Activated CD4-positive, alpha-beta memory T cell treated with anti-CD3 and anti-CD28 coated beads, Interleukin-2, amount 10 ng/mL, durations not matched to agents 7 days and 5 days (primary cell): Measurements from ENCODE around the gene CDK5RAP2. TPM values are rescaled to one million over a fixed set of nuclear protein-coding genes. Genes with fewer than 3 reads are reported as not detected.

Source experiments
- CTCF ChIA-PET: fragments of 350-600 bp; sonication (Branson Sonifier 250); formaldehyde crosslinking; loops from one replicate; lab custom pipeline; 2021; ENCODE audit warnings: antibody characterized with exemption, inconsistent platforms; lab: Charles Lee
- POLR2A ChIA-PET: fragments of 350-600 bp; sonication (Branson Sonifier 250); formaldehyde crosslinking; loops from one replicate; lab custom pipeline; 2021; ENCODE audit warnings: antibody characterized with exemption; lab: Charles Lee
- DNase-seq: peaks from one replicate; pipeline ENCODE4 v3.0.0-alpha.2; 2020
- H3K27ac Mint-ChIP-seq: one replicate; pipeline ENCODE4 v1.8.0; 2021; ENCODE audit warnings: mild to moderate bottlenecking, mixed read lengths
- H3K27me3 Mint-ChIP-seq: one replicate; pipeline ENCODE4 v1.8.0; 2021; ENCODE audit warnings: mixed read lengths
- H3K36me3 Mint-ChIP-seq: one replicate; pipeline ENCODE4 v1.8.0; 2021; ENCODE audit warnings: low read depth, mixed read lengths
- H3K4me1 Mint-ChIP-seq: one replicate; pipeline ENCODE4 v1.8.0; 2021; ENCODE audit warnings: mixed read lengths
- H3K4me3 Mint-ChIP-seq: one replicate; pipeline ENCODE4 v1.8.0; 2021; ENCODE audit warnings: mild to moderate bottlenecking, mixed read lengths
- H3K9me3 Mint-ChIP-seq: one replicate; pipeline ENCODE4 v1.8.0; 2021; ENCODE audit warnings: mixed read lengths
- total RNA-seq, 2 experiments: library from RNA; stranded (reverse); gene quantifications; one replicate each; pipeline ENCODE4 v1.2.3, GENCODE V29; 2021

CDK5RAP2 gene
- total RNA-seq, 2 experiments from 2014 or later: 84.2 to 98.9 TPM

- no peak overlapping the region for H3K4me3 Mint-ChIP-seq
- no peaks in the 10 kb centered on the region for H3K9me3 Mint-ChIP-seq
- POLR2A ChIA-PET: no interaction called here
- no peaks in the 10 kb centered on the region for H3K27me3 Mint-ChIP-seq
- no peak for DNase-seq
- H3K36me3 Mint-ChIP-seq: peaks cover 58% of the 10 kb centered on the region
- CTCF ChIA-PET: no interaction called here
- H3K4me1 Mint-ChIP-seq: peaks cover 11% of the 10 kb centered on the region
- no peak overlapping the region for H3K27ac Mint-ChIP-seq
Observed at GRCh38 chr9:120431268-120431667, 148.7 kb downstream of the CDK5RAP2 start.

- ChIA-PET POLR2A (no interaction called here), CTCF (interaction anchor here (0.7 kb wide), 1 partner anchor 121 kb away, joined by 6 read pairs; no protein-coding TSS in a partner anchor)
- no peak overlapping the region for H3K27ac Mint-ChIP-seq
- no peaks in the 10 kb centered on the region for H3K9me3 Mint-ChIP-seq
- H3K36me3 Mint-ChIP-seq: peaks cover 51% of the 10 kb centered on the region
- no peak overlapping the region for H3K4me3 Mint-ChIP-seq
- DNase-seq: no peak
- H3K27me3 Mint-ChIP-seq: no peaks in the 10 kb centered on the region
- H3K4me1 Mint-ChIP-seq: no peaks in the 10 kb centered on the region
Observed at GRCh38 chr9:120424248-120424647, 155.7 kb downstream of the CDK5RAP2 start.

- H3K4me3 Mint-ChIP-seq: no peak overlapping the region
- POLR2A ChIA-PET: no interaction called here
- no peak overlapping the region for H3K27ac Mint-ChIP-seq
- no peaks in the 10 kb centered on the region for H3K27me3 Mint-ChIP-seq
- H3K9me3 Mint-ChIP-seq: no peaks in the 10 kb centered on the region
- DNase-seq: no peak
- H3K36me3 Mint-ChIP-seq: peaks cover 54% of the 10 kb centered on the region
- H3K4me1 Mint-ChIP-seq: no peaks in the 10 kb centered on the region
- CTCF ChIA-PET: interaction anchor here (0.9 kb wide), 1 partner anchor 15 kb away, joined by 3 read pairs; no protein-coding TSS in a partner anchor
Observed at GRCh38 chr9:120423812-120424211, 156.2 kb downstream of the CDK5RAP2 start.

GRCh38 chr9:120421977-120422376 is 158.0 kb downstream of the CDK5RAP2 start:
- Mint-ChIP-seq H3K27ac (no peak overlapping the region), H3K4me1 (no peaks in the 10 kb centered on the region), H3K27me3 (no peaks in the 10 kb centered on the region), H3K36me3 (peaks cover 55% of the 10 kb centered on the region), H3K4me3 (no peak overlapping the region), H3K9me3 (no peaks in the 10 kb centered on the region)
- POLR2A ChIA-PET: no interaction called here
- DNase-seq: no peak
- CTCF ChIA-PET: no interaction called here

GRCh38 chr9:120418315-120418714 is 161.7 kb downstream of the CDK5RAP2 start:
- no peaks in the 10 kb centered on the region for H3K27me3 Mint-ChIP-seq

GRCh38 chr9:120416781-120417427 is 163.1 kb downstream of the CDK5RAP2 start:
- no peak overlapping the region for H3K4me3 Mint-ChIP-seq
- CTCF ChIA-PET: no interaction called here
- no peaks in the 10 kb centered on the region for H3K27me3 Mint-ChIP-seq
- no peak overlapping the region for H3K27ac Mint-ChIP-seq
- no peak for DNase-seq
- no peaks in the 10 kb centered on the region for H3K4me1 Mint-ChIP-seq
- POLR2A ChIA-PET: no interaction called here
- no peaks in the 10 kb centered on the region for H3K9me3 Mint-ChIP-seq
- peaks cover 47% of the 10 kb centered on the region for H3K36me3 Mint-ChIP-seq

More at GRCh38 chr9:120418315-120418714, 161.7 kb downstream of the CDK5RAP2 start:
- POLR2A ChIA-PET: no interaction called here
- Mint-ChIP-seq H3K36me3 (peaks cover 53% of the 10 kb centered on the region), H3K4me3 (no peak overlapping the region), H3K9me3 (no peaks in the 10 kb centered on the region), H3K27ac (no peak overlapping the region), H3K4me1 (no peaks in the 10 kb centered on the region)
- CTCF ChIA-PET: no interaction called here
- no peak for DNase-seq

GRCh38 chr9:120413121-120414048 is 166.6 kb downstream of the CDK5RAP2 start:
- CTCF ChIA-PET: no interaction called here
- Mint-ChIP-seq H3K4me1 (no peaks in the 10 kb centered on the region), H3K9me3 (no peaks in the 10 kb centered on the region), H3K27ac (no peak overlapping the region), H3K4me3 (no peak overlapping the region), H3K27me3 (no peaks in the 10 kb centered on the region), H3K36me3 (peaks cover 50% of the 10 kb centered on the region)
- DNase-seq: no peak
- POLR2A ChIA-PET: no interaction called here

- CTCF ChIA-PET: no interaction called here
- no peak overlapping the region for H3K4me3 Mint-ChIP-seq
- H3K9me3 Mint-ChIP-seq: no peaks in the 10 kb centered on the region
- POLR2A ChIA-PET: no interaction called here
- H3K27ac Mint-ChIP-seq: no peak overlapping the region
- H3K4me1 Mint-ChIP-seq: no peaks in the 10 kb centered on the region
- peaks cover 48% of the 10 kb centered on the region for H3K36me3 Mint-ChIP-seq
- DNase-seq: no peak
- no peaks in the 10 kb centered on the region for H3K27me3 Mint-ChIP-seq
Observed at GRCh38 chr9:120412425-120412951, 167.5 kb downstream of the CDK5RAP2 start.

- Mint-ChIP-seq H3K4me3 (no peak overlapping the region), H3K4me1 (no peaks in the 10 kb centered on the region), H3K9me3 (no peaks in the 10 kb centered on the region), H3K27me3 (no peaks in the 10 kb centered on the region), H3K36me3 (peaks cover 43% of the 10 kb centered on the region), H3K27ac (no peak overlapping the region)
- CTCF ChIA-PET: no interaction called here
- no peak for DNase-seq
- POLR2A ChIA-PET: no interaction called here
Observed at GRCh38 chr9:120411862-120412424, 168.0 kb downstream of the CDK5RAP2 start.

GRCh38 chr9:120410925-120411501 is 169.0 kb downstream of the CDK5RAP2 start:
- no peak overlapping the region for H3K4me3 Mint-ChIP-seq
- CTCF ChIA-PET: interaction anchor here (1.2 to 1.8 kb wide), 2 partner anchors 28 to 66 kb away, joined by 4 to 6 read pairs; no protein-coding TSS in a partner anchor
- POLR2A ChIA-PET: no interaction called here
- no peaks in the 10 kb centered on the region for H3K4me1 Mint-ChIP-seq
- no peak for DNase-seq
- H3K27me3 Mint-ChIP-seq: no peaks in the 10 kb centered on the region
- H3K36me3 Mint-ChIP-seq: peaks cover 40% of the 10 kb centered on the region
- no peaks in the 10 kb centered on the region for H3K9me3 Mint-ChIP-seq
- H3K27ac Mint-ChIP-seq: no peak overlapping the region

GRCh38 chr9:120408680-120409258 is 171.2 kb downstream of the CDK5RAP2 start:
- H3K27ac Mint-ChIP-seq: no peak overlapping the region
- ChIA-PET POLR2A (no interaction called here), CTCF (interaction anchor here (1.5 kb wide), 1 partner anchor 69 kb away, joined by 3 read pairs; no protein-coding TSS in a partner anchor)
- H3K4me3 Mint-ChIP-seq: no peak overlapping the region
- H3K9me3 Mint-ChIP-seq: no peaks in the 10 kb centered on the region
- peaks cover 9% of the 10 kb centered on the region for H3K4me1 Mint-ChIP-seq
- no peak for DNase-seq
- H3K36me3 Mint-ChIP-seq: peaks cover 46% of the 10 kb centered on the region
- H3K27me3 Mint-ChIP-seq: no peaks in the 10 kb centered on the region

GRCh38 chr9:120405860-120406259 is 174.1 kb downstream of the CDK5RAP2 start:
- Mint-ChIP-seq H3K9me3 (no peaks in the 10 kb centered on the region), H3K36me3 (peaks cover 62% of the 10 kb centered on the region), H3K4me1 (peaks cover 17% of the 10 kb centered on the region), H3K4me3 (no peak overlapping the region), H3K27ac (no peak overlapping the region), H3K27me3 (no peaks in the 10 kb centered on the region)
- DNase-seq: no peak
- CTCF ChIA-PET: no interaction called here
- POLR2A ChIA-PET: no interaction called here
